Testis (tissue), 3 donors: ENCODE data around the gene PADI6. TPM values are rescaled to one million over a fixed set of nuclear protein-coding genes. Genes with fewer than 3 reads are reported as not detected.

Experiments
- DNase-seq: peaks from one replicate; pipeline ENCODE4 v3.0.0-alpha.2; 2019
- H3K27ac ChIP-seq, 2 donors: fragments of 200-600 bp; sonication (generic); one replicate each; pipeline ENCODE4 v1.5.1; 2019
- H3K27me3 ChIP-seq: fragments of 200-600 bp; sonication (generic); one replicate; pipeline ENCODE4 v1.5.1; 2019
- H3K36me3 ChIP-seq: fragments of 200-600 bp; sonication (generic); one replicate; pipeline ENCODE4 v1.5.1; 2017; ENCODE audit warnings: low read depth; ENCODE audit errors: missing control alignments
- H3K4me1 ChIP-seq: fragments of 200-600 bp; sonication (generic); one replicate; pipeline ENCODE4 v1.5.1; 2019
- H3K4me3 ChIP-seq, 2 donors: fragments of 200-600 bp; sonication (generic); one replicate each; pipeline ENCODE4 v1.5.1; 2017 to 2019
- H3K9me3 ChIP-seq: fragments of 200-600 bp; sonication (generic); one replicate; pipeline ENCODE4 v1.5.1; 2017
- CTCF ChIP-seq, 3 experiments: fragments of 450-650 bp in 2 of 3; fragments of 200-600 bp in 1 of 3; sonication (generic) in 1 of 3; IDR thresholded peaks; one replicate each; pipeline ENCODE4 v1.5.1; 2016 to 2019; ENCODE audit warnings: antibody characterized with exemption in 3 of 3, mild to moderate bottlenecking in 2 of 3, moderate library complexity in 1 of 3
- POLR2A ChIP-seq: fragments of 450-650 bp; IDR thresholded peaks from one replicate; pipeline ENCODE4 v1.6.1; 2017; ENCODE audit warnings: antibody characterized with exemption, mild to moderate bottlenecking, moderate library complexity
- WGBS, 2 donors: methylation state at CpG; one replicate each; pipeline ENCODE4 v1.1.5; 2018; 5-methylcytosine and 5-hydroxymethylcytosine counted together
- intact Hi-C: fragments of 100-400 bp; cut with DNase I; formaldehyde crosslinking; loops from one replicate; pipeline ENCODE4 v1.15.1; 2023; ENCODE audit warnings: low total_unique reads
- polyA plus RNA-seq: library from polyadenylated mRNA; stranded (reverse); fragments of 350-450 nt; fragmentation: Illumina TruSeq; extraction: RNeasy Lipid Tissue Mini Kit (QIAGEN cat#74804); gene quantifications from one replicate; pipeline ENCODE4 v1.2.3, GENCODE V29; 2014; ENCODE audit warnings: low read depth, low replicate concordance; ENCODE audit not compliant: insufficient read depth
- total RNA-seq, 2 donors: library from RNA; depleted of rRNA; stranded (reverse); fragments of >200 nt; gene quantifications; one replicate each; pipeline ENCODE4 v1.2.3, GENCODE V29; 2016

PADI6 gene
- total and polyA plus RNA-seq, 3 donors from 2014 or later = 0.25 TPM; not detected in 2

GRCh38 chr1:17400725-17401341 lies 28.8 kb downstream of the PADI6 start:
- Histone ChIP-seq H3K4me3 (no peak overlapping the region), H3K36me3 (no peaks in the 10 kb centered on the region), H3K27me3 (no peaks in the 10 kb centered on the region), H3K4me1 (peaks cover 1% of the 10 kb centered on the region), H3K27ac (no peak overlapping the region), H3K9me3 (no peaks in the 10 kb centered on the region)
- TF ChIP-seq POLR2A (no peak), CTCF (IDR thresholded peaks at IDR 0.05) (no peak)
- DNase-seq = no peak
- intact Hi-C loops = no loop called here
- 78 to 84% methylated on average over 11 of the region's 11 CpGs for WGBS, 2 donors

GRCh38 chr1:17401841-17402240 lies 29.8 kb downstream of the PADI6 start:
- TF ChIP-seq CTCF (IDR thresholded peaks at IDR 0.05) (no peak), POLR2A (no peak)
- DNase-seq = no peak
- H3K4me1 ChIP-seq = peaks cover 5% of the 10 kb centered on the region
- 71 to 75% methylated on average over 2 to 4 of the region's 4 CpGs for WGBS, 2 donors
- H3K9me3 ChIP-seq = no peaks in the 10 kb centered on the region
- intact Hi-C loops = no loop called here
- no peak overlapping the region for H3K27ac ChIP-seq
- no peaks in the 10 kb centered on the region for H3K27me3 ChIP-seq
- no peak overlapping the region for H3K4me3 ChIP-seq
- H3K36me3 ChIP-seq = no peaks in the 10 kb centered on the region

GRCh38 chr1:17403081-17403480 lies 31.1 kb downstream of the PADI6 start:
- Histone ChIP-seq H3K4me1 (peaks cover 5% of the 10 kb centered on the region), H3K27me3 (no peaks in the 10 kb centered on the region), H3K27ac (no peak overlapping the region), H3K9me3 (no peaks in the 10 kb centered on the region), H3K36me3 (no peaks in the 10 kb centered on the region), H3K4me3 (no peak overlapping the region)
- TF ChIP-seq CTCF (IDR thresholded peaks at IDR 0.05) (no peak), POLR2A (no peak)
- 60 to 61% methylated on average over 2 to 3 of the region's 3 CpGs for WGBS, 2 donors
- DNase-seq = no peak
- intact Hi-C loops = no loop called here

GRCh38 chr1:17404034-17404684 lies 32.2 kb downstream of the PADI6 start:
- intact Hi-C loops = no loop called here
- DNase-seq = no peak
- TF ChIP-seq CTCF (IDR thresholded peaks at IDR 0.05) (no peak), POLR2A (no peak)

GRCh38 chr1:17404820-17405219 lies 32.8 kb downstream of the PADI6 start:
- intact Hi-C loops = no loop called here
- Histone ChIP-seq H3K4me1 (peaks cover 5% of the 10 kb centered on the region), H3K36me3 (no peaks in the 10 kb centered on the region), H3K27ac (no peak overlapping the region), H3K9me3 (no peaks in the 10 kb centered on the region), H3K4me3 (no peak overlapping the region), H3K27me3 (no peaks in the 10 kb centered on the region)
- no peak for TF ChIP-seq POLR2A
- TF ChIP-seq CTCF (IDR thresholded peaks at IDR 0.05) = no peak
- WGBS, 2 donors = 67 to 76% methylated on average over 3 to 6 of the region's 6 CpGs
- DNase-seq = no peak

More at GRCh38 chr1:17404034-17404684, 32.2 kb downstream of the PADI6 start:
- 80 to 88% methylated on average over 15 of the region's 15 CpGs for WGBS, 2 donors
- Histone ChIP-seq H3K4me3 (no peak overlapping the region), H3K27ac (no peak overlapping the region), H3K9me3 (no peaks in the 10 kb centered on the region), H3K4me1 (peaks cover 5% of the 10 kb centered on the region), H3K27me3 (no peaks in the 10 kb centered on the region), H3K36me3 (no peaks in the 10 kb centered on the region)
